ENCODE results near the gene TBXAS1.

DNA sequence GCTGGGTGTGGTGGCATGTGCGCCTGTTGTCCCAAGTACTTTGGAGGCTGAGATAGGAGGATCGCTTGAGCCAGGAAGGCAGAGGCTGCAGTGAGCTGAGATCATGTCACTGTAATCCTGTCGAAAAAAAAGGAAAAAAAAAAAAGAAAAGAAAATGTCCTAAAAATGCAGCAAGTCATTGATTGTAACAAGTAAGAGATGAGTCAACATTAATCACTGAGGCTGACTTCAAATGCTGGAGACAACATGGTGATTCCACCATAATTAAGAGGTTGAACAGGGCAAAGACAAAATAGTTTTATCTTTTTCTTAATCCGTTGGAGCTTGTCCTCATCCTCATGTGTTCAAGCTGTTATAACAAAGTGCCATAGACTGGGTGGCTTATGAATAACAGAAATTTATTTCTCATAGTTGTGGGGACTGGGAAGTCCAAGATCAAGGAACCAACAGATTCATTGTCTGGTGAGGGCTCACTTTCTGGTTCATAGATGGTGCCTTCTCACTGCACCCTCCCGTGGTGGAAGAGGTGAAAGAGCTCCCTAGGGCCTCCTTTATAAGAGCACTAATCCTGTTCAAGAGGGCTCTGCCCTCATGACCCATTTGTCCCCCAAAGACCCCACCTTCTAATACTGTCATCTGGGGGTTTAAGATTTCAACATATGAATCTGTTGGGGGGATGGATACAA is 60.3 kb downstream of the TBXAS1 start:
- no peak for TF ChIP-seq POLR2A (IDR thresholded peaks at IDR 0.05)
- TF ChIP-seq, protein P1, sequence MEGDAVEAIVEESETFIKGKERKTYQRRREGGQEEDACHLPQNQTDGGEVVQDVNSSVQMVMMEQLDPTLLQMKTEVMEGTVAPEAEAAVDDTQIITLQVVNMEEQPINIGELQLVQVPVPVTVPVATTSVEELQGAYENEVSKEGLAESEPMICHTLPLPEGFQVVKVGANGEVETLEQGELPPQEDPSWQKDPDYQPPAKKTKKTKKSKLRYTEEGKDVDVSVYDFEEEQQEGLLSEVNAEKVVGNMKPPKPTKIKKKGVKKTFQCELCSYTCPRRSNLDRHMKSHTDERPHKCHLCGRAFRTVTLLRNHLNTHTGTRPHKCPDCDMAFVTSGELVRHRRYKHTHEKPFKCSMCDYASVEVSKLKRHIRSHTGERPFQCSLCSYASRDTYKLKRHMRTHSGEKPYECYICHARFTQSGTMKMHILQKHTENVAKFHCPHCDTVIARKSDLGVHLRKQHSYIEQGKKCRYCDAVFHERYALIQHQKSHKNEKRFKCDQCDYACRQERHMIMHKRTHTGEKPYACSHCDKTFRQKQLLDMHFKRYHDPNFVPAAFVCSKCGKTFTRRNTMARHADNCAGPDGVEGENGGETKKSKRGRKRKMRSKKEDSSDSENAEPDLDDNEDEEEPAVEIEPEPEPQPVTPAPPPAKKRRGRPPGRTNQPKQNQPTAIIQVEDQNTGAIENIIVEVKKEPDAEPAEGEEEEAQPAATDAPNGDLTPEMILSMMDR (IDR thresholded peaks at IDR 0.05 in 4 of 5, conservative IDR thresholded peaks at IDR 0.05 in 1 of 5): no peak

Measured in gastrocnemius medialis (tissue), 4 donors.